ENCODE results near the gene ADSS1.

ADSS1 gene

GRCh38 chr14:104784846-104785707, 61.0 kb downstream of the ADSS1 start:
- DNase-seq = no peak

GRCh38 chr14:104785708-104786080, 61.7 kb downstream of the ADSS1 start:
- no peak for DNase-seq

GRCh38 chr14:104786091-104786586, 62.1 kb downstream of the ADSS1 start:
- no peak for DNase-seq

GRCh38 chr14:104786726-104787675, 63.0 kb downstream of the ADSS1 start:
- DNase-seq = no peak

- DNase-seq = no peak
Measured at GRCh38 chr14:104787736-104788135, 63.7 kb downstream of the ADSS1 start.

- DNase-seq = no peak
Measured at GRCh38 chr14:104788161-104788818, 64.3 kb downstream of the ADSS1 start.

- DNase-seq = no peak
Measured at GRCh38 chr14:104788873-104789663, 65.0 kb downstream of the ADSS1 start.

- no peak for DNase-seq
Measured at GRCh38 chr14:104789752-104790743, 66.0 kb downstream of the ADSS1 start.

- no peak for DNase-seq
Measured at GRCh38 chr14:104791425-104791824, 67.4 kb downstream of the ADSS1 start.

GRCh38 chr14:104792101-104792884, 68.3 kb downstream of the ADSS1 start:
- no peak for DNase-seq

GRCh38 chr14:104792945-104793702, 69.1 kb downstream of the ADSS1 start:
- DNase-seq = no peak

GRCh38 chr14:104793703-104793959, 69.6 kb downstream of the ADSS1 start:
- DNase-seq = no peak

GRCh38 chr14:104794099-104794498, 70.1 kb downstream of the ADSS1 start:
- peak; percentile 76 for DNase-seq

GRCh38 chr14:104794631-104794992, 70.6 kb downstream of the ADSS1 start:
- no peak for DNase-seq

- no peak for DNase-seq
Measured at GRCh38 chr14:104794993-104795780, 71.2 kb downstream of the ADSS1 start, which contains the start of gene AKT1. Gene AKT1, minus strand, starts transcription at chr14:104795748. Its CDS starts 3,105 bp downstream, at chr14:104792643.

GRCh38 chr14:104795781-104796686, 72.0 kb downstream of the ADSS1 start:
- DNase-seq = peak; percentile 76

- DNase-seq = no peak
Measured at GRCh38 chr14:104796687-104797081, 72.7 kb downstream of the ADSS1 start.

Measured in right hindlimb (tissue), 1 donor.